Measurements from ENCODE around the gene FRMPD4.

Gene FRMPD4

GRCh38 chrX:12372111-12372510 lies 233.8 kb downstream of the FRMPD4 start:
- no peak for DNase-seq

GRCh38 chrX:12374286-12374685 lies 236.0 kb downstream of the FRMPD4 start:
- DNase-seq, result no peak

GRCh38 chrX:12378253-12378652 lies 240.0 kb downstream of the FRMPD4 start:
- peak in 1 of 2 experiments; percentile 9 for DNase-seq

DNA sequence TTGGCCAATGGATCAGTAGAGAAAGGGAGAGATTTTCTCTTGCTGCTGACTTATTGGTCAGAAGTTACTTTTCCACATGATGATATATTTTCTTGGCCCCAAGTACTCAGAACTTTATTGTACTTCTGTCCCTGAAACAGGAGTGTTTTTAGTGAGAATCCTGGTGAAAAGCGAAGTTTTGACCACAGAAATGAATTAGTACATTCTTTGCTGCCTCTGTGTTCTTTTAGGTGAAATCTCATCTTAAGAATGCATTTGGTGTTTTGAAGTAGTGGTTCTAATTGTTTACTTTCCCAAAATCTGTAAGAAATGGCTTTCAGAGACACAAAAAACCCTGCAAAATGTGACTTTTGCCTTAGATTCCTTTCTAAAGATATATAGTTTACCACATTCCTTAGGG lies 240.4 kb downstream of the FRMPD4 start:
- DNase-seq, result no peak

- DNase-seq, result no peak
Observed at GRCh38 chrX:12379671-12380070, 241.4 kb downstream of the FRMPD4 start.

- DNase-seq, result no peak
Observed at GRCh38 chrX:12383196-12383595, 244.9 kb downstream of the FRMPD4 start.

DNA sequence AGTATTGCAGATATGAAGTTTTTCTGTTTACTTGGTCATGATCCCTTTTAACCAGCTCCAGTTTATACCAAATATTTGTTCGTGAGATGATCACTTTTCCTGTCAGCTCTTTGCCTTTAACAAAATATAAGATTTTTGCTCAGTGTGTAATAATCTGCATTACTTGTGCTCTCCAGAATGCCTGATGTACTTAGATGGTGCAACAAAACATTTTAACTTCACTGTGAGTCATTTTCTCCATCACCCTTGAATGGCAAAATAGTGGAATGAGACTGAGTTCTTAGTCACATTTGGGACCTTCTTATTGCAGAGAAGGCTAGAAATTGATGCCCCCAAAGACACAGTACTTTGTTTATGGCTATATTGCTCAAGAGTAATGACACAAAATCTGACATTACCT lies 252.0 kb downstream of the FRMPD4 start:
- no peak for DNase-seq

DNA sequence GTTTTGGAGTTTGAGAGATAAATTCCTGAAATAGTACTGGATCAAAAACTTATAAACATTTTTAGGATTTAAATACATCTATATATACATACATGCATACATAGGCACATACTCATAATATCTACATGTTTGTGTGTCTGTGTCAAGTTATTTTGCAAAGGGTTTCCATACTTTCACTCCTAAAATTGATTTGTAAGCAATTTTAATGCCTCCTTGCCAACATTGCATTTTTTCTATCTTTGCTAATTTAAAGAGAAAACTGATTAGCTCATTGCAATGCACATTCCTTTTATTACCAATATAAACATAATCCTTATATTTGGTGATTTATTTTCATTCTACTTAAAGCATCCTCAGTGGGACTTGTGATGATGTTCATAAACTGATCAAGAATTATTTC lies 258.3 kb downstream of the FRMPD4 start:
- DNase-seq, result no peak

DNA sequence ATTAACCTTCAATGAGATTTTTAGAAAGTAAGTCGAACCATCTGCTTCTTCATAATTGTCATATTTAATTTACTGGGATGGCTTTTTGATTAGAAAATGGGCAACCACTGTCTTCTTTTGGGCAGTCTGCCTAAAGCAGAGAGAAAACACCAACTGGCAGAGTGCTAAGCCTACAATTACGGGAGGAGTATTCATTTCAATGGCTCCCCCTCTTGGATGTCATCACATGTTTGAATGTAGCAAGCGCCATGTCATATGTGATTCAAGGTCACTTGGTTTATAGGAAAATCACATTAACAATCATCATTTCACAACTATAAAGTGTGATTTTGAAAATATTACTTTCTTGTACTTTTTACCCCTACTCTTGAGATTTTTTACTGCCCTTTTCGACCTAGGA lies 261.9 kb downstream of the FRMPD4 start:
- peak in 1 of 2 experiments; percentile 17 for DNase-seq

DNA sequence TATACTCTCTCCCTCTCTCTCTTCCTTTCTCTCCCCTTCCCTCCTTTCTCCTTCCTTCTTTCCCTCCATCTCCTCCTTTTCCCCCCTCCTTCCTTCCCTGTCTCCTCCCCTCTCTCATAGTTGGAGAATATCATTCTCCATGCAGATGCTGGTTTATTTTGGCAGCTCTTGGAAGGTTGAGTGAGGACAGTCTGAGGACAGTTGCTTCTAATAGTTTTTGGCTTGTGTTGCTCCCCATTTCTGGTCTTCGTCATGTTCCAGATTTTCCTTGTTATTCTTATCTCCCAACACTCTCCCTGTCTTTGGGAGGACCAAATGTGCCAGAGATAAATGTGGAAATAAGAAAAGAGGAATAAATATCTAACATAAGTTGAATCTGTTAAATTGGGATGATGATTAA lies 263.0 kb downstream of the FRMPD4 start:
- no peak for DNase-seq

DNA sequence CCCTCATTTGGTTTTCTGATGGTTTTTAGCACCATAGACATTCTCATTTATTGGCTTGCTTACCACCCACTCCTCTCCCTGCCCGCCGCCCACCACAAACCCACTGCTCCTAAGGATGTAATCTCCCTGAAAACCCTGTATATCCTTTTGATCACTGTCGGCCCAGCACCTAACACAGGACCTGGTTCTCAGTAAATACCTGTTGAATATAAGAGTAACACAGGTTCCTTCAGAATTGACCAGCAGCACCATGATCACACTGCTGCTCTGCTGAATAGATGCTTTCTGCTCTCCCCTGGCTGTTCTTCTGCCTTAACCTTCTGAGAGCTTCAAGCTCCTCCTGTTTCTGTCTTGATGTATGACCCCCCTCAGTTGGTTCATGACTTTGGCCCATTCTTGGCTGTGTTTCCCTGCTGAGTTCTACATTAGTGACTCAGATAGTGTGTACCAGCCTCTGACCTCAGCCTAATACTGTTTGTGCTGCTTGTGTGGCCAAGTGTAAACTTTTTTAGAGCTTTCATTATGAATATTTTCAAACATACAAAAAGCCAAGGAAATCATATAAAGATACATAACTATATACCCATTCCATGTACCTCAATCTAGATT lies 265.3 kb downstream of the FRMPD4 start:
- DNase-seq, result no peak

DNA sequence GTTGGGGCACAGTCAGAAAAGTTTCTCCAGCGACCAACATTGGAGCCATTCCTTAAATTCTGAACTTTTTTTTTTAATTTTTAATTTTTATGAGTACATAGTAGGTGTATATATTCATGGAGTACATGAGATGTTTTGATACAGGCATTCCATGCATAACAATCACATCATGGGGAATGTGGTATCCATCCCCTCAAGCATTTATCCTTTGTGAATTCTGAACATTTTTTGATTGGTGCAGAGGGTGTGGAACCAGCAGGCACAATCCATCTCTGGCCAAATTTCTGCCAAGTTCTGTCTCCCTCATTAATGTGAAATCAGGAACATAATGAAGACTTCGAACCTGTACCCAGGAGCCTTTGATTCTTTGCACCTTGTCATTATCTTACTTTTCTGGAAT lies 267.0 kb downstream of the FRMPD4 start:
- DNase-seq, result no peak

GRCh38 chrX:12410523-12410922 lies 272.2 kb downstream of the FRMPD4 start:
- no peak for DNase-seq

GRCh38 chrX:12411831-12412230 lies 273.6 kb downstream of the FRMPD4 start:
- DNase-seq, result no peak

DNA sequence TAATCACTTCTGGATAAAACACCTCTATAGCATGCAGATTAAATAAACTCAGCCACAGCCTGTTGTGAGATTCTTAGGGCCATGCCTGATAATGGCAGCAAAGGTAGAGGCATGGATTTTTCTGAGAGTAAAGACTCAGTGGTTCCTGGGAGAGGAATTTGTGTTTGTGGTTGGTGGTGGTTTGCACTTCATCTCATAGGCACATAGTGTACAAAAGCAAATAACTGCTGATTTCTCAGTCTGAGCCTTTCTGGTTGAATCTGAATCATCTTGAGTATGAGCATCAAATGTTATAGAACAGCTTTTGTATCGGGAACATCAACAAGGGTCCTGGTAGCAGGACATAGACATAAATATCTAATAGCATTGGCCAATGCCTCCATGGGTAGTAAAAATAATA lies 274.3 kb downstream of the FRMPD4 start:
- no peak for DNase-seq

GRCh38 chrX:12419591-12419990 lies 281.3 kb downstream of the FRMPD4 start:
- no peak for DNase-seq

- DNase-seq, result no peak
Observed at GRCh38 chrX:12421918-12422317, 283.6 kb downstream of the FRMPD4 start.

DNA sequence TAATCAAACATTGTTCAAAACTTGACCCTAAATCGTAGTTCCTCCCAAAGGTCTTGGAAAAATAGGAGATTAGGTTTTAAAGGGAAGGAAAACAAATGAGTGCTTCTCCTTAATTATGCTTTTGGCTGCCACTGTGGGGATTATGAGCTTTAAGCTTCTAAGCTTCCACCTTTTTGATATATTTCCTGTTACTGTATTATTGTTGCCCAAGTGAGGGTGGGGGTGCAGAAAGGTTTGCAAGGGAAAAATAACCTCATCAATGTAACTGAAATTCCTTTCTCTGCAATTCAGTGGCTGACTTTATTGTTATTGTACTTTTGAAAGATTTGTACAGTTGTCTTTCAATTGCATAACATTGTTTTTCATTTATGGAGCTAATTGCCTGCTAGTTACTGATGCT lies 285.1 kb downstream of the FRMPD4 start:
- DNase-seq, result no peak

- no peak for DNase-seq
Observed at GRCh38 chrX:12425496-12425895, 287.2 kb downstream of the FRMPD4 start.

DNA sequence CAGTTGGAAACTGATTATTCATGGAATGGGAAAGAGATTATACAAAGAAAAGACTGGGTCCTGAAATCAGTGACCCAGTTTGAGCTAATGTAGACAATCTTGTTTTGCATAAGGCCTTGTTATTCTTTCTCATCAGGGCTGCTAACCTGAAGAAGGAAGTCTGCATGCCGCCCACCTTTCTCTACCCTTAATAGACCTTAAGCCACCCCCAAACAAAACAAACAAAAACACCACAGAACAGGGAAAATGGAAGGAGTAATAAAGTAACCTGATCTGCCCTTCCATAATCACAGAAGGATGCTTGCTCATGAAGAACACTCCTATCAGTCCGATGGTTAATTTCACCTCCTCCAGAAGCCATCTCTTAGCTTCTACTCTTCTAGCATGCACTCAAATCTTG lies 288.1 kb downstream of the FRMPD4 start:
- no peak for DNase-seq

DNA sequence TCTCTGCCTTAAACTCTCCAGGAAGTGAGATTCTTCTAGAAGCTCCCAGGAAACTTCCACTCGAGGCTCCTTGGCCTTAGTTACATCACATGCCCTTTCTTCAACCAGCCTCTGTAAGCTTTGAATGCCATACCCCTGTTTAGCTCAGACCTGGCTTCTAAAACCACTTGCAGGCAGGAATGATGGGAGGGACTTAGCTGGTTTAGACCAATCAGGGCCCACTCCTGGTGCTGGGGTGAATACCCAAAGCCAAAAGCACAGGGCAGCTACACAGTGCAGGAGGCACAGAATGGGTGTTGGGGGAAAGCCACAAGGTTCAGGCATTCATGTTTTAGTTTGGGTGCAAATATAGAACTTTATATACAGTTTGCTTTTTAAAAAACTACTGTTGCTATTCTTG lies 296.2 kb downstream of the FRMPD4 start:
- DNase-seq, result no peak

DNA sequence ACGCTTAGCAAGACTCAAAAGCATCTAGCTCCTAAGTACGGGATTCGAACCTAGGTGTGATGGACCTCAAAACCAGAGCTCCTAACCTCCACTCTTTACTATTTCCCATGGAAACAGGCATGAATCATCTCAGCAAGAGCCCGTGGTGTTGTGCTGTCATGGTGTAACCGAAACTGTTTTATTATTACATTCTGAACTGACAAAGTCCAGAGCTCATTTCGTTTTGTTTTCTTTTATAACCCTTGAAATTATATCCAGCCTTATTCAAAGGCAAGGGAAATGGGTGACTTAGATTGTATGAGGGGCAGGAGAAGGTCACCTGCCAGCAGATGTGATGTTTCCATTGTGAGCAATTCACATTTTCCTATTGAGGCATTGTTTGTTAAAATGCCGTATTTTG lies 301.1 kb downstream of the FRMPD4 start:
- no peak for DNase-seq

DNA sequence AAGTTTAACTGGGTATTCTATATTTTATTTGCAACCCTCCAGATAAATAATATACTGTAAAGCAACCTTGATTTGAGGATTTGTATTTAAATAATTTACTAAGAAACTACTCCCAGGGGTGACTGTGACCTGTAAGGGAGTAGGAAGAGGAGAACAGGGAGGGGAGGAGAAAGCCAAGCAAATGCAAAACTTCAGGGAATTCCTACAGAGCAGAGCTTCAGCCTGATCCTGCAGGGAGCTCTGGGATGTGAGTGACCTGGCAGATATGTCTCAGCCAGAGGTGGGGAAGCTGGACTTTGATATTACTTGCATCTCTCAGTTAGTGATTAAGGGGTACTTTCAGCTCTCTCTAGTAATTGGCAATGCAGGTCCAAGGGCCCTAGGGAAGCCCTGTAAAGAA lies 302.0 kb downstream of the FRMPD4 start:
- DNase-seq, result no peak

- no peak for DNase-seq
Observed at GRCh38 chrX:12441381-12442128, 303.3 kb downstream of the FRMPD4 start.

DNA sequence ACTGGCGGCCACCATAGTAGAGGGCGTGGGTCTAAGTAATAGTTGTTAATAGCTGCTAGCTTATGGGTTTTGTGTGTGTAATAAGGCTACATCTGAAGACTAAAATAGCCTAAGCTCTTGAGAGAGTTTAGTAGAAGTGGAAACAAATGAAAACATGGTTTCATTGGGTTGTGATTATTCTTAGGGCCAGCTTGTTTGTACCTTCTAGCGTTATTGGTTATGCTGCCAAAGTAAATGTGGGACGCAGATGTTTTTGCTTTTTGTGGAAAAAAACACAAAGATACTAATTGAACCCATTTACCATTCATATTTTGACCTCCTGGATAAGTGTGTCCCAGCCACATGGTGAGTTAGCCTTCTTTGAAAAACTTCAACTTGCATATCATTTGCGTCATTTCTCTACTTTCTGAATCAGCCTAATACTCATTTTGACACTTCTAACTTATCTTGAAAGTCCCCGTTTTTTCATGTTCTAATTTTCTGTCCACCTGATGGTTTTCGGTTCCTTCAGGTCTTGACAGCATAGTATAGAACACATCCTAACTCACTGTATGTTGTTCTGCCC lies 305.3 kb downstream of the FRMPD4 start:
- no peak for DNase-seq

Measured in NCI-H524 (cell line).